ENCODE results near the gene GFRA4.
A peak's percentile ranks its signal among the peaks of the same experiment; 100 is the strongest.

GFRA4 gene

GRCh38 chr20:3661060-3661813 is 2.0 kb downstream of the GFRA4 start:
- ATAC-seq (ENCODE audit: insufficient read depth, low read depth) (no peak), DNase-seq (no peak)
- Histone ChIP-seq H3K36me3 (ENCODE audit: insufficient read depth, low read length) (no peaks in the 10 kb centered on the region), H3K4me3 (ENCODE audit: low read depth in 1 of 2, low read length in 2 of 2) (no peak overlapping the region), H3K9me3 (ENCODE audit: insufficient read depth, low read length, severe bottlenecking) (no peaks in the 10 kb centered on the region), H3K4me1 (ENCODE audit: insufficient read depth, low read length) (no peaks in the 10 kb centered on the region), H3K27ac (ENCODE audit: low read length) (no peak overlapping the region), H3K79me2 (ENCODE audit: insufficient read depth, low read length) (no peaks in the 10 kb centered on the region), H2AFZ (ENCODE audit: low read depth, low read length) (no peak overlapping the region), H4K20me1 (ENCODE audit: insufficient read depth, low read length) (no peaks in the 10 kb centered on the region), H3K27me3 (ENCODE audit: insufficient read depth, low read length, poor library complexity) (peaks cover 8% of the 10 kb centered on the region), H3K4me2 (ENCODE audit: insufficient read depth, low read length) (no peak overlapping the region), H3K9ac (ENCODE audit: low read depth, low read length) (no peak overlapping the region)
- TF ChIP-seq CTCF (IDR thresholded peaks at IDR 0.05; ENCODE audit: borderline replicate concordance, extremely low read depth, low read length, poor library complexity, severe bottlenecking), result no peak
- TF ChIP-seq EZH2 (IDR thresholded peaks at IDR 0.05; ENCODE audit: borderline replicate concordance, low read depth, low read length, severe bottlenecking), result no peak

- no peak for TF ChIP-seq CTCF (IDR thresholded peaks at IDR 0.05; ENCODE audit: borderline replicate concordance, extremely low read depth, low read length, poor library complexity, severe bottlenecking)
- TF ChIP-seq EZH2 (IDR thresholded peaks at IDR 0.05; ENCODE audit: borderline replicate concordance, low read depth, low read length, severe bottlenecking), result no peak
- ATAC-seq (ENCODE audit: insufficient read depth, low read depth) (no peak), DNase-seq (no peak)
- Histone ChIP-seq H3K4me3 (ENCODE audit: low read depth in 1 of 2, low read length in 2 of 2) (no peak overlapping the region), H3K4me1 (ENCODE audit: insufficient read depth, low read length) (no peaks in the 10 kb centered on the region), H4K20me1 (ENCODE audit: insufficient read depth, low read length) (no peaks in the 10 kb centered on the region), H3K9ac (ENCODE audit: low read depth, low read length) (no peak overlapping the region), H3K9me3 (ENCODE audit: insufficient read depth, low read length, severe bottlenecking) (no peaks in the 10 kb centered on the region), H3K4me2 (ENCODE audit: insufficient read depth, low read length) (no peak overlapping the region), H3K27ac (ENCODE audit: low read length) (no peak overlapping the region), H3K27me3 (ENCODE audit: insufficient read depth, low read length, poor library complexity) (peaks cover 8% of the 10 kb centered on the region), H2AFZ (ENCODE audit: low read depth, low read length) (no peak overlapping the region), H3K36me3 (ENCODE audit: insufficient read depth, low read length) (no peaks in the 10 kb centered on the region), H3K79me2 (ENCODE audit: insufficient read depth, low read length) (no peaks in the 10 kb centered on the region)
Measured at GRCh38 chr20:3660262-3661059, 2.7 kb downstream of the GFRA4 start.

- Histone ChIP-seq H3K9ac (ENCODE audit: low read depth, low read length) (no peak overlapping the region), H4K20me1 (ENCODE audit: insufficient read depth, low read length) (no peaks in the 10 kb centered on the region), H3K4me1 (ENCODE audit: insufficient read depth, low read length) (no peaks in the 10 kb centered on the region), H3K9me3 (ENCODE audit: insufficient read depth, low read length, severe bottlenecking) (no peaks in the 10 kb centered on the region), H2AFZ (ENCODE audit: low read depth, low read length) (no peak overlapping the region), H3K36me3 (ENCODE audit: insufficient read depth, low read length) (no peaks in the 10 kb centered on the region), H3K27ac (ENCODE audit: low read length) (no peak overlapping the region), H3K27me3 (ENCODE audit: insufficient read depth, low read length, poor library complexity) (peaks cover 8% of the 10 kb centered on the region), H3K79me2 (ENCODE audit: insufficient read depth, low read length) (no peaks in the 10 kb centered on the region), H3K4me3 (ENCODE audit: low read depth in 1 of 2, low read length in 2 of 2) (no peak overlapping the region), H3K4me2 (ENCODE audit: insufficient read depth, low read length) (no peak overlapping the region)
- TF ChIP-seq CTCF (IDR thresholded peaks at IDR 0.05; ENCODE audit: borderline replicate concordance, extremely low read depth, low read length, poor library complexity, severe bottlenecking) (peak; percentile 11), EZH2 (IDR thresholded peaks at IDR 0.05; ENCODE audit: borderline replicate concordance, low read depth, low read length, severe bottlenecking) (no peak)
- ATAC-seq (ENCODE audit: insufficient read depth, low read depth) (no peak), DNase-seq (no peak)
Measured at GRCh38 chr20:3659492-3660261, 3.5 kb downstream of the GFRA4 start.

All from DND-41 (cell line).